NCI-H2107 treated with DMSO at 0.1 percent for 48 hours (cell line): ENCODE data around the gene F10.

Source experiments
- DNase-seq: peaks from one replicate; lab custom pipeline; 2025; ENCODE audit not compliant: unreplicated experiment; lab: John Stamatoyannopoulos, UW

The F10 gene

GRCh38 chr13:113187883-113188665, 65.5 kb downstream of the F10 start:
- no peak for DNase-seq

- no peak for DNase-seq
These were observed 67.6 kb downstream of the F10 start for GRCh38 chr13:113190181-113190580.

DNA sequence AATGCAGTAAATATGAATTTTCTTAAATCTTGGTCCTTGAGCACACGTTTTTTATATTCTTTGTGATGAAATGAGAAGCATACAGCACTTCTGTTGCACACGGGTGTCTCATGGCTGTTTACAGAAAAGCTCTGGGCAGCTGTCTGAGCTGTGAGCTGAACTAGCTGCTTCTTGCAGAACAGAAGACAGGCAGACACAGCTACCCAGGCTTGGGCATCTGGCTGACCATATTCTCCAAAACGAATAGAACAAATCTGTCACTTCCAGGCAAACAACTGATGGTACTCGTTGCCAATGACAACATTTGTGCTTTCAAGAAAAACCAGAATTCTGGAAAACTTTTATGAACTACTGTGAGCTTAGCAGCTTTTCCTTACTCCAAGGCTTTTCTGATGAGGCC, 69.7 kb downstream of the F10 start:
- DNase-seq = no peak

- no peak for DNase-seq
These were observed 70.3 kb downstream of the F10 start for GRCh38 chr13:113192902-113193301.

GRCh38 chr13:113195360-113195759, 72.8 kb downstream of the F10 start:
- no peak for DNase-seq

DNA sequence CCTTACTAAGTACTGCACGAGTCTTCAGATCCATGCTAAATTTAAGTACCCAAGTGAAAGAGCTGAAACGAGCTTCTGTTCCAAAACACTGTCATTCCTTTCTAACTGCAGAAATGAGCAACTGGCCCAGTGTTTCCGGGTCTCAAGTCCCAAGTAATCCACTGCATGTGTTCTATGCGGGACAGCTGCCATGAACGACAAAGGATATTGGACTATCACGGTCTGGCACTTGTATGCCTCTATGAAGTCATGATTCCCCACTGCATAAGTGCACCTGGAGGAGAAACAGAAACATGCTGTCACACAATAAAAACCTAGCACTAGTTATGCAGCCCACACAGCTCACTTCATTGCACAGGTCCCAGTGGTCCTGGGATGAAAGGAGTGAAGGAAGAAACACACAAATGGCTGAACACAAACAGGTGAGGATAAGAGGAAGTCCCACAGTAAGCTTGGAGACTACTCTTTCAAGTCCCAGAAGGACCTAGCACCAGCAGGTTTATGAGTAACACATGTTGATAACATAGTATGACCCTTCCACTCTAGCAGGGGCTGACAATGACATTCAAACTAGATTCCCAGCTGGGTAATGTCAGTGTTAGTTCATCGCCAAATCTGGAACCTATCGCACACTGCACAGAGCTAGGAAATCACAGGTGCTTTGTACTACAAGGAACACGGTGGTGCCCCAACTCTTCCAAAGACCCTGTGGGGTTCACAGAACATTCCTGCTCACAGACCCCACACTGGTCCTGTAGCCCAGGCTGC, 74.6 kb downstream of the F10 start:
- DNase-seq = no peak
